HG02798 (cell line): ENCODE results near the gene SFXN1.
"Not testable (repeated sequence)": the region's sequence is repeated elsewhere in the genome, so short reads cannot be mapped to it uniquely, and the experiment has no call there.

Experiments used
- ATAC-seq: cut with Tn5 transposase; IDR thresholded peaks from one replicate; pipeline ENCODE4 v1.9.1; 2021; ENCODE audit warnings: mild to moderate bottlenecking; ENCODE audit not compliant: unreplicated experiment, poor library complexity

The SFXN1 gene

GRCh38 chr5:175489693-175490443 is 11.5 kb downstream of the SFXN1 start:
- no peak for ATAC-seq

GRCh38 chr5:175491223-175491622 is 12.9 kb downstream of the SFXN1 start:
- ATAC-seq: no peak

DNA sequence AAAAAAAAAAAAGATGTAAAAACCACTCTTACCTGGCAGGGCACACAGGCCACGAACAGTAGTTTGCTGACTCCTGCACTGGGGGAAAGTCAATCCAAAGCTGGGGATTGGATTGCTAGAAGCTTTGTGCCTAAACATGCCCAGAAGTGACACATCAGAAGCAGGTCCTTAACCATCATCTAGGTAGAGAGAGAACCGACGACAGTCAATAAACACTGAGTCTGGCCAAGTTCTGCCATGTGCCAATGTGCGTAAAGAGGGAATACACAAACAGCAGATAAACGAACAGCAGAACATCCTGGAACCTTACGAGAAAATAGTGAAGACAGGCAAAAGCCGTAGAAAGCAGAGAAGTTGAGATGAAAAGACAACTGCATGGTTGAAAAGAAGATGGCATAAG is 14.9 kb downstream of the SFXN1 start:
- no peak for ATAC-seq

- ATAC-seq: no peak
These were observed 15.4 kb downstream of the SFXN1 start for GRCh38 chr5:175493726-175494125.

DNA sequence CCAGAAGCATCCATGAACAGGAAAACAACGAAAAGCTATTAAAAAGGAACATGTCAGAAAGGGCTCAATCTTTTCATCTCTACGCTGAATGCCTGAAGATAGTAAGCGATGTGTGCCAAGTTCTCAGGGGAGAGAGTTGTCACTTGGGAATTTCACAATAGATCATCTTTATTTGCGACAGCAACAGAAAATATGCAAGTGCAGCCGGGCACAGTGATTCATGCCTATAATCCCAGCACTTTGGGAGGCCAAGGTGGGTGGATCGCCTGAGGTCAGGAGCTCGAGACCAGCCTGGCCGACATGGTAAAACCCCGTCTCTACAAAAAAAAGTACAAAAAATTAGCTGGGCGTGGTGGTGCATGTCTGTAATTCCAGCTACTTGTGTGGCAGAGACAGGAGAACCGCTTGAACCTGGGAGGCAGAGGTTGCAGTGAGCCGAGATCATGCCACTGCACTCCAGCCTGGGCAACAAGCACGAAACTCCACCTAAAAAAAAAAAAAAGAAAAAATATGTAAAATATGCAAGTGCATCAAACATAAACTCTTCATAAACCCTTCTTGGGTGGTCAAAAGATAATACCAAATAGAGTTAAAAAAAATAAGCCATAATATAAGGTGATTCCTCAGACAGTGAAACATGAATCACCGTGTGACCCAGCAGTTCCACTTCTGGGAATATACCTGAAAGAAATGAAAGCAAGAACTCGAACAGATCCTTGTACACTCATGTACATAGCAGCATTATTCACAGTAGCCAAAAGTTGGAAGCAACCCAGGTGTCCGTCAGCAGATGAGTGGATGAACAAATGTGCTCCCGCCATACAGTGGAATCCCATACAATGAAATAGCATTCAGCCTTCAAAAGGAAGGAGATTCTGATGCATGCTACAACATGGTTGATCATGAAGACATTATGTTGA is 16.2 kb downstream of the SFXN1 start:
- ATAC-seq: no peak

GRCh38 chr5:175501759-175502158 is 23.4 kb downstream of the SFXN1 start:
- no peak for ATAC-seq

DNA sequence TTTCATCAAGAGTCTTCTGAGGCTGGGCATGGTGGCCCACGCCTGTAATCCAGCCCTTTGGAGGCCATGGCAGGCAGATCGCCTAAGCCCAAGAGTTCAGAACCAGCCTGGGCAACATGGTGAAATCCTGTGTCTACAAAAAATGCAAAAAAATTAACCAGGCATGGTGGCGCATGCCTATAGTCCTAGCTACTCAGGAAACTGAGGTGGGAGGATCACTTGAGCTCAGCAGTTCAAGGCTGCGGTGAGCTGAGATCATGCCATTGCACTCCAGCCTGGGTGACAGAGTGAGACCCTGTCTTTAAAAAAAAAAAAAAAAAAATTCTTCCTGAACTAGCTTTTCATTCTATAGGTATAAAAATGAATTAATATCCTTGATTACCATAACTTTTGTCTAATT is 29.3 kb downstream of the SFXN1 start:
- not testable (repeated sequence) for ATAC-seq

GRCh38 chr5:175508896-175509295 is 30.5 kb downstream of the SFXN1 start:
- no peak for ATAC-seq

- ATAC-seq: no peak
These were observed 34.9 kb downstream of the SFXN1 start for GRCh38 chr5:175513297-175513696.

DNA sequence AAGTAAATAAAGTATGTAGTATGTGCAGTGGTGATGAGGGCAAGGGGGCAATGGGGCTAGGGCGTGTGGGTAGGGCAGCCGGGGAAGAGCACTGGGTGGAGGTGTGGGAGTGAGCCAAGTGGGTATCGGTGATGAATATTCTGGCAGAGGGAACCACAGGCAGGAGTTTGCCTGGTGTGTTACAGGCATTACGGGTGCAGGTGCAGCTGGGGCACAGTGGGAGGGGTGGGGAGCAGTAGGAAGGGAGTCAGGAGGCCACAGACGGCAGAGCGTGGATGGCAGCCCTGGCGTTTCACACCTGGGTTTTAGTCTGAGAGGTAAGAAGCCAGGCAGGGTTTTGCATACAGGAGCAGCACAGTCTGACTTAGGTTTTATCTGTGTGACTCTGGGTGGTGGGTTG is 35.4 kb downstream of the SFXN1 start:
- no peak for ATAC-seq

GRCh38 chr5:175516933-175517823 is 38.8 kb downstream of the SFXN1 start:
- ATAC-seq: no peak

- no peak for ATAC-seq
These were observed 39.6 kb downstream of the SFXN1 start for GRCh38 chr5:175517824-175518450.

- ATAC-seq: no peak
These were observed 40.6 kb downstream of the SFXN1 start for GRCh38 chr5:175519006-175519405.

DNA sequence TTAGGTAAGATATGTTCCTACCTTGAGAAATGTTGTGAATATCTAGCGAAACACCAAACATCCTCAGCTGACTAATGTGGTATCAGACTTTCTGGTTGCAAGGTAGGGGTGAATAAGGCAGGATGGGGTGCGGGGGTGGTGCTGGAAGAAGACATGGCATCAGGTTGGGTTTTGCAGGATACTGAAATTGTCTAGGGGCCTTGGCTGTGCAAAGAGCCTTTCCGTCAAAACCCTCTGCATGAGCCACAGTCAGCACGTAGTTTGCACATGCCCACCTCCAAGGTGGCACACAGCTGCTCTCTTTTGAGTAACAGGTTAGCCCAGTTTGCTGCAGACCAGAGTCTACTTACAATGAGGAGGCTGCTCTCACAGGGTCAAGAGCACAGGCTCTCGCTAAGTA is 42.0 kb downstream of the SFXN1 start:
- no peak for ATAC-seq

DNA sequence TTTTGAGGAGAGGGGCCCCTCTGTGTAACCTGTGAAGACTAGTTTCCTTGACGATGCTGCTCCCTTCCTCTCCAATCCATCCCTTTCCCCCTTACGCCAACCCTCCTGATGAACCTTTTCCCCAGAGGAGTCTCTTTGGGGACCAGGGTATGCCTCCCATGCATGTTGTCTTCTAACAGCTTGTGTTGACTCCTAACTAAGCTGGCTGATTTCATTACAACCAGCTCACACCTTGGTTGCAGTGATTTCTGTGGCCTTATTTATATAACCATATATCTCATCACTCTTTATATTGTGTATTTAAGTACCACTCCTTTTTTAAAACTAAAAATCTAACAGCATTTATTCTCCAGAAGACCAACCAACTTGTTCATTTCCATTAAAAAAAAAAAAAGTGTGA is 42.5 kb downstream of the SFXN1 start:
- ATAC-seq: no peak

DNA sequence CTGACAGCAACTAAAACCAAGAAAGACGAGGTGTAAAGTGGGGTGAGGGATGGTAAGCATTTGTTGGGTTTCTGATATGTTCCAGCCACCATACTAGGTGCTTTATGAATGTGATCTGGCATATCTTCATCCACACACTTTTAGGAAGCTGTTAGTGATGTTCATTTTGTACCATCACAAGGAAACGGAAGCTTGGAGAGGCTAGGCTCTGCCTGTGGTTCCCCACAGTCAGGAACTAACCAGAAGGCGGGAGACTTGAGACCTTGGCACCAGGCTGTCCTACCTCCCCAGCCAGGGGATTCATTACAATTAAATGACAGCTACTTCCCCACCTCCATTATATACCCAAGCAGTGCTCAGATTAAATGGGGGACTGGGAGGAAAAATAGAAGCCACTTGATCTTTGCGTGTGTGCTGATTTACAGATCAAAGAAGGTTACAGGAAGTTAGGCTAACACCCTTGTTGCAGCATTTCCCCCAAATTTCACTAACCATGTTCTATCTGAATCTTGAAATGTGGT is 43.0 kb downstream of the SFXN1 start:
- no peak for ATAC-seq

DNA sequence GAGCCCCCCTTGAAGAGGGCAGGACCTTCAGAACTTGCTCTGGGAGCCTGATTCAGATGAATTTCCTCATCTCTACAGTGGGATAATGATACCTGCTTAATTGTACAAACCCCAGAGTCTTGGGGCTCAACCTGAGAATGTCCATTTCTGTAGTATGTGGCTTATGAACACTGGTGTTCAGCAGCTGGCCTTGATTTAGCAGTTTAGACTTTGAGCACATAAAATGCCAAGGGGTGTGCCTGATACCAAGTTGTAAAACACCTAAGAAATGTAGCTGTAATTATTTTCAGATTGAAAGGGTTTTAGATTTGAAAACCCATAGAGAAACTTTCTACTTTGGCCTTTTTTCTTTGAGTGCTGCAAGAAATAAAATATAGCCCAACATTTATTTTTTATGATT is 44.9 kb downstream of the SFXN1 start:
- ATAC-seq: no peak

DNA sequence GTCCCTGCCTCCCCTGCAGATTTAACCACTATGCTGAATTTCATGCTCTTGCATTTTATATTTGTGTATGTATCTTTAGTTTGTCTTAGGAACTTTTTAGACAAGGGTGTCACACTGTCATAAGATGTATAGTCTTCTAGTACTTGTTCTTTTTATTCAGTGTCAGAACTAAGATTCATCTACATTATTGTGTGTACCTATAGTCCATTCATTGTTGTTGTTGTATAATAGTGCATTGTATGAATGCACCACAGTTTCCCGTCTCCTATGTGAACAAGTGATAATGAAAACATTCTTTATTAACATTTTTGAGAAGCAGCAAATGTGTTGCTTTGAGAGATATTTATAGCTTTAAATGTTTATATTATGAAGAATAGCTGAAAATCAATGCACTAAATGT is 45.9 kb downstream of the SFXN1 start:
- no peak for ATAC-seq

GRCh38 chr5:175526691-175527090 is 48.3 kb downstream of the SFXN1 start:
- no peak for ATAC-seq

DNA sequence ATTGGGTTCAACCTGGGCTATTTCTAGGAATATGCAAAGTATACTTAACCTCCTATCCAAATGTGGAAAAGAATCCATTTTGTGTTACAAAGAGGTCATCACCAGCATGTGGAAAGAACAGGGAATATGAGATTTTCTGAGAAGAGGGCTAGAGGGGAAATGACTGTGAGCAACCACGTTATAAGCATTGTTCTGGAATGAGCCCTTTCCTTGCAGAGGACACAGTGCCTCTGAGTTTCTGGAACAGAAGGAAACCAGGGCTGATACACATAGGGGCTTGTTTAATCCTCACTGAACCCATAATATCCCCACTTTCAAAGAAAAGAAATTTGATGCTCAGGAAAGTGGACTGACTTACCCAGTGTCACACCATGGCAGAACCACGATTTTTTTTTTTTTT is 53.0 kb downstream of the SFXN1 start:
- ATAC-seq: no peak
